SU-DHL-6 (cell line): Measurements from ENCODE around the gene PPP6R3.
A peak's percentile ranks its signal among the peaks of the same experiment; 100 is the strongest.

ENCODE experiments used
- H2AFZ ChIP-seq: fragments of 200-600 bp; sonication (generic); 2 replicates; pipeline ENCODE4 v1.6.1; 2014; ENCODE audit warnings: low read depth, mild to moderate bottlenecking, moderate library complexity, mixed read lengths, antibody characterized with exemption, low read length; ENCODE audit not compliant: severe bottlenecking
- H3F3A ChIP-seq: fragments of 200-600 bp; shearing (Covaris generic); 2 replicates; pipeline ENCODE4 v1.6.0; 2016; ENCODE audit warnings: antibody characterized with exemption, mild to moderate bottlenecking; ENCODE audit not compliant: insufficient read depth
- H3K27ac ChIP-seq: fragments of 200-600 bp; sonication (generic); 2 replicates; pipeline ENCODE4 v1.5.1; 2016; ENCODE audit warnings: low read depth, mild to moderate bottlenecking, low read length, moderate library complexity, mixed read lengths
- H3K27me3 ChIP-seq: fragments of 200-600 bp; sonication (generic), shearing (Covaris generic); 2 replicates; pipeline ENCODE4 v1.6.0; 2014; ENCODE audit warnings: mild to moderate bottlenecking, low read length
- H3K36me3 ChIP-seq: fragments of 200-600 bp; sonication (generic); 2 replicates; pipeline ENCODE4 v1.6.1; 2014; ENCODE audit warnings: mild to moderate bottlenecking, low read length, mixed read lengths
- H3K4me2 ChIP-seq: fragments of 300-600, 200-600 bp; shearing (Covaris generic), sonication (generic); 2 replicates; pipeline ENCODE4 v1.6.0; 2014; ENCODE audit warnings: low read length, low read depth, mild to moderate bottlenecking; ENCODE audit not compliant: poor library complexity, severe bottlenecking
- H3K4me3 ChIP-seq: fragments of 200-600 bp; sonication (generic); 2 replicates; pipeline ENCODE4 v1.5.1; 2014; ENCODE audit warnings: antibody characterized with exemption, low read length, mild to moderate bottlenecking, mixed read lengths; ENCODE audit not compliant: insufficient read depth, poor library complexity, severe bottlenecking
- H3K79me2 ChIP-seq: fragments of 200-600 bp; sonication (generic); 2 replicates; pipeline ENCODE4 v1.6.1; 2014; ENCODE audit warnings: mild to moderate bottlenecking, low read length, moderate library complexity; ENCODE audit not compliant: insufficient read depth
- H3K9ac ChIP-seq: fragments of 200-600 bp; sonication (generic); 2 replicates; pipeline ENCODE4 v1.7.0; 2014; ENCODE audit warnings: mild to moderate bottlenecking, low read length
- H3K9me2 ChIP-seq: fragments of 200-600 bp; sonication (generic); replicated peaks from 2 replicates; pipeline ENCODE4 v1.6.1; 2014; ENCODE audit warnings: low read length; ENCODE audit not compliant: insufficient read depth
- H3K9me3 ChIP-seq: fragments of 200-600 bp; sonication (generic); 2 replicates; pipeline ENCODE4 v1.6.1; 2014; ENCODE audit warnings: low read length, mixed read lengths; ENCODE audit not compliant: insufficient read depth
- H4K20me1 ChIP-seq: fragments of 200-600 bp; sonication (generic); 2 replicates; pipeline ENCODE4 v1.6.1; 2014; ENCODE audit warnings: low read depth, mild to moderate bottlenecking, antibody characterized with exemption, low read length, moderate library complexity, mixed read lengths
- CTCF ChIP-seq: fragments of 200-600 bp; sonication (generic); IDR thresholded peaks from one replicate; pipeline ENCODE4 v1.5.1; 2017; ENCODE audit warnings: antibody characterized with exemption, mild to moderate bottlenecking, low read length, moderate library complexity; ENCODE audit not compliant: insufficient read depth, poor library complexity, severe bottlenecking
- EZH2phosphoT487 ChIP-seq: fragments of 200-600 bp; sonication (generic), shearing (Covaris generic); conservative IDR thresholded peaks from 2 replicates; pipeline ENCODE4 v1.6.1; 2018; ENCODE audit warnings: mild to moderate bottlenecking, antibody characterized with exemption, low read length, moderate library complexity, mixed read lengths

PPP6R3 gene

GRCh38 chr11:68584097-68584496 is 123.5 kb downstream of the PPP6R3 start:
- Histone ChIP-seq H3K27ac (no peak overlapping the region), H4K20me1 (no peaks in the 10 kb centered on the region), H3K9ac (no peak overlapping the region), H3K79me2 (no peaks in the 10 kb centered on the region), H3F3A (no peaks in the 10 kb centered on the region), H3K36me3 (peaks cover 33% of the 10 kb centered on the region; the same call in 1 of the 2 replicates), H3K4me3 (no peak overlapping the region), H3K9me2 (no peaks in the 10 kb centered on the region), H3K27me3 (no peaks in the 10 kb centered on the region), H3K9me3 (no peaks in the 10 kb centered on the region), H2AFZ (no peak overlapping the region), H3K4me2 (no peak overlapping the region)
- TF ChIP-seq CTCF (peak; percentile 64), EZH2phosphoT487 (no peak)

- H3K9me3 ChIP-seq, result no peaks in the 10 kb centered on the region
- H3K36me3 ChIP-seq, result peaks cover 32% of the 10 kb centered on the region; the same call in 1 of the 2 replicates
- H3K27me3 ChIP-seq, result no peaks in the 10 kb centered on the region
- H3K4me2 ChIP-seq, result no peak overlapping the region
- H3K4me3 ChIP-seq, result no peak overlapping the region
- no peaks in the 10 kb centered on the region for H3F3A ChIP-seq
- no peaks in the 10 kb centered on the region for H4K20me1 ChIP-seq
- H3K9me2 ChIP-seq, result no peaks in the 10 kb centered on the region
- no peak overlapping the region for H2AFZ ChIP-seq
- H3K79me2 ChIP-seq, result no peaks in the 10 kb centered on the region
- no peak overlapping the region for H3K27ac ChIP-seq
- TF ChIP-seq CTCF, result no peak
- TF ChIP-seq EZH2phosphoT487, result no peak
- no peak overlapping the region for H3K9ac ChIP-seq
These were observed 124.5 kb downstream of the PPP6R3 start for GRCh38 chr11:68584991-68585524.

GRCh38 chr11:68589547-68590216 is 129.1 kb downstream of the PPP6R3 start:
- Histone ChIP-seq H4K20me1 (no peaks in the 10 kb centered on the region), H3K79me2 (no peaks in the 10 kb centered on the region), H3K4me2 (no peak overlapping the region), H3K27me3 (no peaks in the 10 kb centered on the region), H3K4me3 (no peak overlapping the region), H3K36me3 (peaks cover 31% of the 10 kb centered on the region; the same call in 1 of the 2 replicates), H2AFZ (no peak overlapping the region), H3K9me3 (no peaks in the 10 kb centered on the region), H3K9ac (no peak overlapping the region), H3F3A (no peaks in the 10 kb centered on the region), H3K27ac (no peak overlapping the region), H3K9me2 (no peaks in the 10 kb centered on the region)
- TF ChIP-seq CTCF, result no peak
- no peak for TF ChIP-seq EZH2phosphoT487
